HG03135 (cell line): ENCODE results near the gene LELP1.
"Not testable (repeated sequence)": the region's sequence is repeated elsewhere in the genome, so short reads cannot be mapped to it uniquely, and the experiment has no call there.

Source experiments
- ATAC-seq: cut with Tn5 transposase; IDR thresholded peaks from one replicate; pipeline ENCODE4 v1.9.1; 2021; ENCODE audit warnings: mild to moderate bottlenecking, moderate library complexity; ENCODE audit not compliant: unreplicated experiment

Gene LELP1

GRCh38 chr1:153228491-153228890 lies 25.3 kb downstream of the LELP1 start:
- no peak for ATAC-seq

- ATAC-seq = not testable (repeated sequence)
Measured at GRCh38 chr1:153229076-153229829, 26.0 kb downstream of the LELP1 start.

GRCh38 chr1:153231363-153231762 lies 28.1 kb downstream of the LELP1 start:
- no peak for ATAC-seq

DNA sequence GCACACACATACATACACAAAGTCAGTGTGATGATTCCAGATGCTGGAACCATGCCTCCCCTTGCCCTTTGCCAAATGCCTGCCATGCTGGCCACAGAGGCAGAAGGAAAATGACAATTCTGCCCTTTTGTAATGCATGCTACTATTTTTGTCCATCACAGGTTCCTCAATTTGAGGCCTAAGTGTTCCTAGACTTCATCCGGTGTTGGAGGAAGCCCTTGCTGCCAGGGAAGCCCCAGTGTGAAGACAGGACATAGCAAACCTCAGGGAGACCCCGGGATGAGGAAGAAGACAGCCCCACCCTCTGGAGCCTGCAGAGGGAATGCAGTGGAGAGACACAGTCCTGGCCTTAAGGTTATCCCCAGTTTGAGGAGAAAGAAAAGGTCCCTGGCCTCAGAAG lies 28.6 kb downstream of the LELP1 start:
- no peak for ATAC-seq

DNA sequence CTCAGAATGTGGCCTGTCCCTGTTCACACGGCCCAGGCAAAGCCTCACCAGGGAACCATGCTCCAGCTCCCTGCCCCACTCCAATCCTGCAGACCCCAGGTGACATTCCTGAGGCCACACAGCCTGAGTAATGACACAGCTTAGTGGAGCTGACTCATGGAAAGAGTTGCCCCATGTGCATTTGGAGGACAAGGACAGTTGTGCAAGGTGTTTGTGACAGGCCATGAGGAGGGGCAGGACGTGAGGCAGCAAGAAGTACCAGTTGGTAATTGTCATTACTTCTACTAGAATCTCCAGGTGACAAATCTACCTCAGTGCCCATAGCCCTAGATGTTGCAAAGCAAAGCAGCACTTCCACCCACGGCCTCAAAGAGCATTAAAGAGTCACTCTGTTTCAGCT lies 29.3 kb downstream of the LELP1 start:
- no peak for ATAC-seq

DNA sequence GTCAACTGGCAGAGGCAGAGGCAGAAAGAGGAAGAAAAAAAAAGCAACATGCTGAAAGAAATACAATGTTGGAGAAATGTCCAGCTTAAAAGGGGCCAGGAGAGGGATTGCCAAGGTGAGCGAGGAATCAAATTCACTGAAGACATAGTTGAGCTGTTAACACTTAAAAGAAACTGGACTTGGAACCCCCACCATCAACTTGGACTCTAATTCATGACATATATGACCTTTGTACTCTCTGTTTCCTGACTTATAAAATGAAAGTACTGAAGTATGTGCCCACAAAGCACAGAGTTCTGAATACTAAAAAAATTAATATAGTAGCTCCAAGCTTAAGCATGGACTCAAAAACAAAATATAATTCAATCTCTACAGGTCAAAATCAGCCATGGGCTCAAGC lies 30.2 kb downstream of the LELP1 start:
- ATAC-seq = no peak

DNA sequence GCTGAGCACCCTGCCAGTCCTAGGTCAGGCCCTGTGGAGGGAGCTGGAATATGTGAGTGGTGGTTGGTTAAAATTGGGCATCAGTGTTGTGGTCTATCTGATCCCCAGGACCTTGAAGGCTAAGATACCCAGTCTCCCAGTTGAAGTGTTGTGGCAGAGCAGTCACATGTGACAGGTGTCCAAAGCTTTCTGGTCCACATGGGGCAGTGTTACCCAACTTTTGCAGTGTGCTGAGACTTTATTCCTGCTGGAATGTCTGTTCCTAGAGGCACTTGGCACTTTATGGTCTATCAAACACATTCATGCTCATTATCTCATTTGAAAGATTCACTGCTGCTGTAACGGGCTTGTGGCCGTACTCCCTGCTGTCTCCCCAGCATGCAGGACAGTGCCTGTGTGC lies 35.3 kb downstream of the LELP1 start:
- no peak for ATAC-seq

- ATAC-seq = no peak
Measured at GRCh38 chr1:153242160-153242559, 38.9 kb downstream of the LELP1 start.

GRCh38 chr1:153245466-153245865 lies 42.2 kb downstream of the LELP1 start:
- no peak for ATAC-seq

DNA sequence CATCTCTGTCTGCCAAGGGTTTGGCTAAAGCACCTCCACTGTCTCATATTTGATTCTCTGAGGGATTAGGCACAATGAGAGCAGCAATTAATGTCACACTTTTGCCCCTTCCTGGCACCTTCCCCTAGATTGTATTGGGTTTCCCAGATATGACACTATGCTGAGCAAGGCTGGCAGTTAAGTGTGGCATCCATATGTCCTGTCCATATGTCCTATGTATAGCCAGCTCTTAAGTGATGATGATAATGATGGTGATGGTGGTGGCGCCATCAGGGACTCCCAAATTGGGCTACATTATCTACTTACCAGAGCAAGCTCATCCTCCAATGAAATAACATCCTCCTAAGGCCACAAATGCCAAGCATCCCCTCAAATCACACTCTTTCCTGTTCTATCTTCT lies 42.8 kb downstream of the LELP1 start:
- ATAC-seq = no peak

DNA sequence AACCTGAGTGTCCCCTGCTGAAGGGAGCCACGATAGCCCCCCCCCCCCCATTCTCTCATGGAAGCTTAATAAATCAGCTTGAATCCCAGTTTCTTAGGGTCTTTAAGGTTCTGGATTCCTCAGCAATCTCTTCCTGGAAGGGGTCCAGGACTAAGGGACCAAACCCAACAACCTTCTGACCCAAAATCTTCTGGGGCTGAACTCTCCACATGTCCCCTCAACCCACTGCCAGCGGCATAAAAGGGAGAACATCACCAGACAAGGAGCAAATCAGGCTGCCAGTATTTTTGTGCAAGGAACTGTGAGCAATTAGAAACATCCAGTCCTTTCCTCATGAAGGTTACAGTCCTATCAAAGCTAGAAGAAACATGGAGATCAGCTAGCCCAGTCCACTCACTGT lies 43.6 kb downstream of the LELP1 start:
- no peak for ATAC-seq

GRCh38 chr1:153248176-153248879 lies 45.1 kb downstream of the LELP1 start:
- no peak for ATAC-seq

DNA sequence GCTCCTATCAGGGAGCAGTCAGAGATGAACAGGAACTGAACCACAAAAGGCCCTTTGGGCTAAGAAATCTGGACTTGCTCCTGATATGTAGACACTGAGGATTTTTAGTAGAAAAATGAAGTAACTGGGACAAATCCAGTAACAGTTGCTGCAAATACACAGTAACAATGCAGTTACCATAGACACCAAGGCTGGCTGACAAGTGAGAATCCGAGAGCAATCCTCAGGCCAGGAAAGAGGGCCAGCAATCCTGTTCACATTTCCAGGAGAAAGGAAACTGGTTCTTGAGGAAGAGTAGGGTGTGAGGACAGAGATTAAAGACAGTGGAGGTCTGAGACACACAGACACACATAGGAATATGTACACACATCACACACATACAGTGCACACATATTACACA lies 46.9 kb downstream of the LELP1 start:
- no peak for ATAC-seq

DNA sequence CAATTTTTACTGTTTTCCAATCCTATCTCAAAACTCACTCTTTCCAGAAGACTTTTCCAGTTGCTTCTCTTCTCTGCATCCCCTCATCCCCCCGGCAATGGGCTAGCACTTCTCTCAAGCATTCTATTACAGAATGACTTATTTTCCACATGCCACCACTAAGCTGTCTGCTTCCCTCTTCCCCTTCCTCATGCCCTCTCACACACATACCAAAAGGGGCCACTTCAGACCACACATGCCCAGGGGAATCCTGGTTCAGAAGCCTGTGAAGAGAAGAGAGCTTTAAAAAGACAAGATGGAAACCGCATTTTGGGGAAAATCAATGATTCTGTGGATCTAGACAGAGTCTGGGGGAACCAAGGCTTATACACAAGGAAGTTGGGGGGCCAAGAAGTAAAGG lies 47.9 kb downstream of the LELP1 start:
- ATAC-seq = no peak

- no peak for ATAC-seq
Measured at GRCh38 chr1:153251562-153251961, 48.3 kb downstream of the LELP1 start.

- ATAC-seq = no peak
Measured at GRCh38 chr1:153251988-153252387, 48.8 kb downstream of the LELP1 start.

DNA sequence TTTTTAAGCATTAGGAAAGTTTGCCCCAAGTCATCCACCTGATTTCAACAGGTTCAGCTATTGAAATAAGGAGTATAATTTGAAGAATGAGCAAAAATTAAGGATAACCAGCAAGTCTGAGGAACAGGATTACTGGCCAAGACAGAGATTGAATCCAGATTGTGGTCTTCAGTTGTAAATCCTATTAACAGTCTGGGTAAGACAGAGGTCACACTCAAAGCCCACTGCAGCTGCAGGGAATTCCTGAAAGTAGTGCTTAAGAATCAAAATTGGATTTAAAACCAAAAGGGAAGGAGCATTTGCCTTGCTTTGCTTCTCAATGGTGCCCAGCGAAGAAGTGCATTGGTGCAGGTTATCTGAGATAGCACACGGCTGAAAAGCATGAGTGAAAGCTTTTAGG lies 49.8 kb downstream of the LELP1 start:
- no peak for ATAC-seq

DNA sequence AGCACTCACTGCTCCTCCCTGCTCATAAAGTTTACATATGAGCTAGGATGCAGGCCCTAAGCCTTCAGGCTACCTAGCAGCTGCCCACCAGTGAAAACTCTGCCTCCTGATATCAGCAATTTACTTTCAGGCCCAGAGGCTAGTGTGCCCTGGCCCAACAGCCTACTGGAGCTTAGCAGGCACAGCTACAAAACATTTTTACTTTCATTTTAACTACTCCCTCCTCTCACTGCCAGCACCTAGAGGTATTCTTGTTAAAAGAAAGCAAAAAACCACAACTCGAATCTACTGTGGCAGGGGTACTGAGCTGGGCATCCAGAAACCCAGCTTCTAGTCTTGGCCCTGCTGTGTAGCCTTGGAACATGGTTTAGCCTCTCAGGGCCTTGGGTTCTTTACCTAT lies 50.5 kb downstream of the LELP1 start:
- ATAC-seq = no peak
